SU-DHL-6 (cell line): Measurements from ENCODE around the gene TMEM175.

Experiments used
- H2AFZ ChIP-seq: fragments of 200-600 bp; sonication (generic); 2 replicates; pipeline ENCODE4 v1.6.1; 2014; ENCODE audit warnings: low read depth, mild to moderate bottlenecking, moderate library complexity, mixed read lengths, antibody characterized with exemption, low read length; ENCODE audit not compliant: severe bottlenecking
- H3F3A ChIP-seq: fragments of 200-600 bp; shearing (Covaris generic); 2 replicates; pipeline ENCODE4 v1.6.0; 2016; ENCODE audit warnings: antibody characterized with exemption, mild to moderate bottlenecking; ENCODE audit not compliant: insufficient read depth
- H3K27ac ChIP-seq: fragments of 200-600 bp; sonication (generic); 2 replicates; pipeline ENCODE4 v1.5.1; 2016; ENCODE audit warnings: low read depth, mild to moderate bottlenecking, low read length, moderate library complexity, mixed read lengths
- H3K27me3 ChIP-seq: fragments of 200-600 bp; sonication (generic), shearing (Covaris generic); 2 replicates; pipeline ENCODE4 v1.6.0; 2014; ENCODE audit warnings: mild to moderate bottlenecking, low read length
- H3K36me3 ChIP-seq: fragments of 200-600 bp; sonication (generic); 2 replicates; pipeline ENCODE4 v1.6.1; 2014; ENCODE audit warnings: mild to moderate bottlenecking, low read length, mixed read lengths
- H3K4me2 ChIP-seq: fragments of 300-600, 200-600 bp; shearing (Covaris generic), sonication (generic); 2 replicates; pipeline ENCODE4 v1.6.0; 2014; ENCODE audit warnings: low read length, low read depth, mild to moderate bottlenecking; ENCODE audit not compliant: poor library complexity, severe bottlenecking
- H3K4me3 ChIP-seq: fragments of 200-600 bp; sonication (generic); 2 replicates; pipeline ENCODE4 v1.5.1; 2014; ENCODE audit warnings: antibody characterized with exemption, low read length, mild to moderate bottlenecking, mixed read lengths; ENCODE audit not compliant: insufficient read depth, poor library complexity, severe bottlenecking
- H3K79me2 ChIP-seq: fragments of 200-600 bp; sonication (generic); 2 replicates; pipeline ENCODE4 v1.6.1; 2014; ENCODE audit warnings: mild to moderate bottlenecking, low read length, moderate library complexity; ENCODE audit not compliant: insufficient read depth
- H3K9ac ChIP-seq: fragments of 200-600 bp; sonication (generic); 2 replicates; pipeline ENCODE4 v1.7.0; 2014; ENCODE audit warnings: mild to moderate bottlenecking, low read length
- H3K9me2 ChIP-seq: fragments of 200-600 bp; sonication (generic); replicated peaks from 2 replicates; pipeline ENCODE4 v1.6.1; 2014; ENCODE audit warnings: low read length; ENCODE audit not compliant: insufficient read depth
- H3K9me3 ChIP-seq: fragments of 200-600 bp; sonication (generic); 2 replicates; pipeline ENCODE4 v1.6.1; 2014; ENCODE audit warnings: low read length, mixed read lengths; ENCODE audit not compliant: insufficient read depth
- H4K20me1 ChIP-seq: fragments of 200-600 bp; sonication (generic); 2 replicates; pipeline ENCODE4 v1.6.1; 2014; ENCODE audit warnings: low read depth, mild to moderate bottlenecking, antibody characterized with exemption, low read length, moderate library complexity, mixed read lengths
- CTCF ChIP-seq: fragments of 200-600 bp; sonication (generic); IDR thresholded peaks from one replicate; pipeline ENCODE4 v1.5.1; 2017; ENCODE audit warnings: antibody characterized with exemption, mild to moderate bottlenecking, low read length, moderate library complexity; ENCODE audit not compliant: insufficient read depth, poor library complexity, severe bottlenecking
- EZH2phosphoT487 ChIP-seq: fragments of 200-600 bp; sonication (generic), shearing (Covaris generic); conservative IDR thresholded peaks from 2 replicates; pipeline ENCODE4 v1.6.1; 2018; ENCODE audit warnings: mild to moderate bottlenecking, antibody characterized with exemption, low read length, moderate library complexity, mixed read lengths

Gene TMEM175

DNA sequence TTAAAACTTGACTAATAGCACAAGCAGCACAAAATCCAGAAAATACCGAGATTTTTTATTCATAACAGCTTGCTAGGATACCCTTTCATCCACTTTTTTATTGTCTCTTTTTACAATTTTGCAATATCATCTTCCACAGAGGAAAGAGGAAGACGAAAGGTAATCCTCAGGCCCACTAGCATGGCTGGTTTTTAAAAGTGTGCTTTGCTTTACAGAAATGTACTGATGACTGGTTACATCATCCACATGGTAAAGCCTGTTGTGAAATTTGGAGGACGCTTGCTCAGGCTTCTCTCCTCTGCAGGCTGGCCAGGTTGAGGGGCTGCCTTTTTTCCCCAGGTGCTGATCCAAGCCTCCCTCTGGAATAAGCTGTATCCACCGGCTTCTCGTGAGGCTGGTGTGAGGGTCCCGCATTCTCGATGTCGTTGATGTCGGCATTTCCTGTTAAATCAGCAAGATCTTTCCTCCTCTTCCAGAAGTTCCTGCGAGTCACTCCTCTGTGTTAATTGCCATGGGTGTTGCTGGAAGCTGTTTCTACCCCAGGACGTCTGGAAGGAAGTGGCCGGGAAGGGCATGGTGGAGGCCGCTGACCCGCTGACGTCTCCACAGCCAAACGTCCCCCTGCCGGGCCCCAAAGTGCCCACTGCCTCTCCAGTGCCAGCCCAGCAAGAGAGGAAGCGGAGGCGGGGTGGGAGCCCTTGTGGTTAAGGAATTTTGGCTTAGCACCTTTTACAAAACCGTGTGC lies 46.9 kb downstream of the TMEM175 start:
- no peaks in the 10 kb centered on the region for H3K27me3 ChIP-seq
- TF ChIP-seq EZH2phosphoT487 (no peak), CTCF (no peak)
- no peak overlapping the region for H3K27ac ChIP-seq
- H3K9ac ChIP-seq, result no peak overlapping the region
- no peaks in the 10 kb centered on the region for H3K79me2 ChIP-seq
- H3F3A ChIP-seq, result no peaks in the 10 kb centered on the region
- H3K9me3 ChIP-seq, result no peaks in the 10 kb centered on the region
- no peak overlapping the region for H3K4me3 ChIP-seq
- no peaks in the 10 kb centered on the region for H3K36me3 ChIP-seq
- H3K9me2 ChIP-seq, result no peaks in the 10 kb centered on the region
- no peak overlapping the region for H2AFZ ChIP-seq
- no peaks in the 10 kb centered on the region for H4K20me1 ChIP-seq
- H3K4me2 ChIP-seq, result no peak overlapping the region

- no peak overlapping the region for H3K9ac ChIP-seq
- H3K27me3 ChIP-seq, result no peaks in the 10 kb centered on the region
- H3F3A ChIP-seq, result peaks cover 5% of the 10 kb centered on the region; the same call in 1 of the 2 replicates
- no peaks in the 10 kb centered on the region for H3K79me2 ChIP-seq
- TF ChIP-seq EZH2phosphoT487, result no peak
- TF ChIP-seq CTCF, result no peak
- no peaks in the 10 kb centered on the region for H4K20me1 ChIP-seq
- no peak overlapping the region for H2AFZ ChIP-seq
- H3K9me3 ChIP-seq, result no peaks in the 10 kb centered on the region
- no peaks in the 10 kb centered on the region for H3K9me2 ChIP-seq
- H3K27ac ChIP-seq, result no peak overlapping the region
- H3K4me3 ChIP-seq, result no peak overlapping the region
- H3K36me3 ChIP-seq, result no peaks in the 10 kb centered on the region
- no peak overlapping the region for H3K4me2 ChIP-seq
Measured at GRCh38 chr4:982291-982690, 50.0 kb downstream of the TMEM175 start.

- H3K27me3 ChIP-seq, result no peaks in the 10 kb centered on the region
- no peak overlapping the region for H3K9ac ChIP-seq
- no peak overlapping the region for H3K4me2 ChIP-seq
Measured at GRCh38 chr4:982814-983213, 50.6 kb downstream of the TMEM175 start.

More at GRCh38 chr4:982814-983213, 50.6 kb downstream of the TMEM175 start:
- Histone ChIP-seq H3K79me2 (no peaks in the 10 kb centered on the region), H3K4me3 (no peak overlapping the region), H3K36me3 (no peaks in the 10 kb centered on the region), H3K9me3 (no peaks in the 10 kb centered on the region), H3K9me2 (no peaks in the 10 kb centered on the region), H3F3A (peaks cover 5% of the 10 kb centered on the region; the same call in 1 of the 2 replicates), H3K27ac (no peak overlapping the region), H4K20me1 (no peaks in the 10 kb centered on the region), H2AFZ (no peak overlapping the region)
- no peak for TF ChIP-seq CTCF
- TF ChIP-seq EZH2phosphoT487, result no peak
